Measurements from ENCODE around the gene CXorf51B. TPM values are rescaled to one million over a fixed set of nuclear protein-coding genes. Genes with fewer than 3 reads are reported as not detected.
"Not testable (repeated sequence)": the region's sequence is repeated elsewhere in the genome, so short reads cannot be mapped to it uniquely, and the experiment has no call there.

The CXorf51B gene
- polyA plus RNA-seq (ENCODE audit: insufficient read length in 3 of 3), result not detected
- long read RNA-seq, donor 1, result 0 reads
- long read RNA-seq, donor 2, result 0 reads
- long read RNA-seq, donor 3, result 0 reads
- long read RNA-seq, donor 4, result 0 reads
- long read RNA-seq, donor 5, result 0 reads
- long read RNA-seq, donor 6, result 0 reads
- long read RNA-seq, donor 7, result 0 reads
- long read RNA-seq, donor 8, result 0 reads
- long read RNA-seq, donor 9, result 0 reads
- long read RNA-seq, donor 10, result 0 reads
- long read RNA-seq, donor 11, result 0 reads
- long read RNA-seq, donor 12, result 0 reads
- long read RNA-seq, donor 13, result 0 reads
- long read RNA-seq, donor 14, result 0 reads
- long read RNA-seq, donor 15, result 0 reads
- long read RNA-seq, donor 16, result 0 reads

- not testable (repeated sequence) for DNase-seq (ENCODE audit: extremely low read depth in 1 of 11, low read depth in 9 of 11, low spot score in 4 of 11)
These were observed at the start of gene CXorf51B for GRCh38 chrX:146809471-146809870. Gene CXorf51B, plus strand, starts transcription at chrX:146809771. Its CDS starts 21 bp downstream, at chrX:146809792.

- not testable (repeated sequence) for DNase-seq (ENCODE audit: extremely low read depth in 1 of 11, low read depth in 9 of 11, low spot score in 4 of 11)
These were observed 5.1 kb downstream of the CXorf51B start, which contains the start of gene CXorf51A for GRCh38 chrX:146814644-146815043. Gene CXorf51A, minus strand, starts transcription at chrX:146814744. Its CDS starts 21 bp downstream, at chrX:146814723.

GRCh38 chrX:146831994-146832393 is 22.4 kb downstream of the CXorf51B start:
- DNase-seq (ENCODE audit: extremely low read depth in 1 of 11, low read depth in 9 of 11, low spot score in 4 of 11), result no peak

- no peak for DNase-seq (ENCODE audit: extremely low read depth in 1 of 11, low read depth in 9 of 11, low spot score in 4 of 11)
These were observed 44.7 kb downstream of the CXorf51B start for GRCh38 chrX:146854281-146854680.

Other genes with a start within 250 kb of the CXorf51B start
- not detected for gene CXorf51A, start 5.0 kb downstream of the CXorf51B start, polyA plus RNA-seq (ENCODE audit: insufficient read length in 3 of 3)